IPS DF 19.7 (cell line): Measurements from ENCODE around the gene LATS1.
"Not testable (repeated sequence)": the region's sequence is repeated elsewhere in the genome, so short reads cannot be mapped to it uniquely, and the experiment has no call there.

ENCODE experiments used
- DNase-seq: peaks from one replicate; pipeline ENCODE4 v3.0.0-alpha.2; 2013; ENCODE audit warnings: low read depth, low spot score

The LATS1 gene

GRCh38 chr6:149728499-149729234 is 10.8 kb upstream of the LATS1 start:
- no peak for DNase-seq

DNA sequence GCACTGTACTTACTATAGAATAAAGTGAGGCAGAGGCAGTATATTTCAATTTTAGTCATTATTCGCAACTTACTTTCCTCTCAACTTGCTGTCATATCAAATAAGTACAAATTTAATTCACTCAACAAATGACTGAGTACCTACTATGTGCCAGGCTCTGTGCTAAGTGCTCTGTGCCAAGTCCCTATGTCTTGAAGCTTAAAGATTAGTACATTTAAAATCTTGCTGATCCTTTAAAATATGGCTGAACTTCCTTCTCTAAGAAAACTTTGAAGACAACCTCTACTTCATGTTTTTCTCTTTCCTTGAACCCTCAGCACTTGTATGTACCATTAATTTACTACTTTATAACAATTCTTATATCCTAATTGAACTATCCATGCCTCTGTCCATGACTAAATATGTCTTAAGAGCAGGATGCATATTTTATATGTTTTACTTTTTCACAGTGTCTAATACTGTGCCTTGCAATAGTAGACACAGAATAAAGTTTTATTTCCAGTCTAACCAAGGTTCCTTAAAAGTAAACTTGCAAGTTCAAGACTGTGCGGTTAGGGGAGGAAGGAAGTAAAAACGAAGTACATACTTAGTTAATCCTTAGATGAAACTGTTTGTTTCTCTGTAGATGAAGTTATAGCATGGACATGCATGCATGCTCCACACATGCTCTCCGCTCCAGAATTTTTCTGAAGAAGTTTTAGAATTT is 10.0 kb upstream of the LATS1 start:
- DNase-seq: no peak

DNA sequence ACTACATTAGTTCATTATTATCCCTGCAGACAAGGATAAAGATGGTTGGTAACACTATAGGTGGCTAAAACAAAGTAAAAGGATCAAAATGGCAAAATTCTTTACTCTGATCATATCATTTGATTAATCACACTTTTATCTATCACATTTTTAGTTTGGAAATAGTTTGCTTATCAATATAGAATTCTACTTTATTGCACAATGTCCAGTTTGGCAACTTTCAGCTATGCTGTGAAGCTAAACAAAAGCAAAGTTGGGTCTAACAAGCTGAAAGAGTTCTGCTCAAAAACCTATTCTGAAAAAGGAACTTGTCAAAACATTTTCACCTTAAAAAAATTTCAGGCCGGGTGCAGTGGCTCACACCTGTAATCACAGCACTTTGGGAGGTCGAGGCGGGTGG is 7.9 kb upstream of the LATS1 start:
- no peak for DNase-seq

DNA sequence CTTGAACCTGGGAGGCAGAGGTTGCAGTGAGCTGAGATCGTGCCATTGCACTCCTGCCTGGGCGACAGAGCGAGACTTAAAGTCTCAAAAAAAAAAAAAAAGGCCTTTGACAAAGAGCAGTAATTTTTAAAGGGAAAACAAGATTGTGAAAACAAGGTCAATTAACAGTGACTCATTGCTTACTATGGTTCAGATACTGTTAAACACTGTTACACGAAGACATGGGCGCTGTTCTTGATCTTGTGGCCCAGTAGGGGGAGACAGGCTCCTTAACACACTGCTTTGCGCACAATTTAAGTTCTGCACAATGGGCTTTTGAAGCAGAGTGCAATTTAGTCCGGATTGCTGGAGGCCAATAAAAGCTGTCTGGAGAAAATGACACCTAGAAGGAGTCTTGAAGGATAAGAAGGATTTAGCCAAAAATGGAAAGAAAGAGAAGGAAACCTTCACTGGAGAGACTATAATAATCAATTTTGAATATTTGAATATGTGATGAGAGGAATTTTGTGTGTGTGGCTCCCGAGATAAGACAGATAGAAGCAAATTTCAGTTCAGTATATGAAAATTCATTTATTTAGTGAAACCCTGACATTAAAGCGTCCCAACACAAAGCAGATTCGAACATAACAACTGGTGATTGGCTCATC is 6.0 kb upstream of the LATS1 start:
- no peak for DNase-seq

- DNase-seq: no peak
These were observed 5.4 kb upstream of the LATS1 start for GRCh38 chr6:149723262-149723661.

DNA sequence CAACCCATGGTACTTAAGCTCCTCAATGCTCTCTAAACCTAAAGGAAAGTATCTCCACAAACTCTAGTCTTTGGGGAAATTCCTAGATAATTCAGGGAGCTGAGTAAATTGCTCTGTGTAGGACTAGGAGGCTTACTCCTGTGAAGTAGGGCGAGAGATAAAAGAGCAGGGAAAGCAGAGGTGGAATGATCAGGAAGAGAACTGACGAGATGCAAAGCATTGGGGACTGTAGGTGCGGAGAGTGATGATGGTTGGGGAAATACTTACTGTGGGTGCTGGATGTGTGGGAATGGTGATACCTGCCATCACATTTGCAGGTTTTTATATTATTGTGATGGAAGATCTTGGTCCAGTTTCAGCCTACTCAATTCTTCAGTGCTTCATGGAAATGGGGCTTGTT is 1.6 kb upstream of the LATS1 start:
- no peak for DNase-seq

GRCh38 chr6:149717255-149717587 is 680 bp downstream of the LATS1 start:
- DNase-seq: no peak

GRCh38 chr6:149716181-149716963 is 1.5 kb downstream of the LATS1 start:
- no peak for DNase-seq

GRCh38 chr6:149714442-149714841 is 3.5 kb downstream of the LATS1 start:
- no peak for DNase-seq

GRCh38 chr6:149711711-149712110 is 6.2 kb downstream of the LATS1 start:
- DNase-seq: no peak

GRCh38 chr6:149701714-149702113 is 16.2 kb downstream of the LATS1 start:
- DNase-seq: peak; percentile 60

DNA sequence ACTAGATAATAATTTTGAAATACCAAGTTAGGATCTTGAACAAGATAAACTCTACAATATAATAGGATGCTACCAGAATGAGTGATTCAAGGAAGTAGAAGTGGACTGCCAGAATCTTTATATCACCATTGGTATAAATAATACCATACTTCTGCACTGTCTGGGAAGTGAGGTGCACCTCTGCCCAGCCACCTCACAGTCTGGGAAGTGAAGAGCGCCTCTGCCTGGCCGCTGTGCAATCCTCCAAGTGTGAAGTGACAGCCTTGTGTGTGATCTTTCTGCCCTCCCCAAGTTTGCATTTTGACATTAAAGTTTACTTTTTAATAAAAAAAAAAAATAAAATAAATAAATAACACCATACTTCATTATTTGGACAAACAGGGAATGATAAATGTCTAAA is 18.8 kb downstream of the LATS1 start:
- DNase-seq: no peak

- no peak for DNase-seq
These were observed 19.7 kb downstream of the LATS1 start for GRCh38 chr6:149698175-149698574.

- DNase-seq: no peak
These were observed 21.0 kb downstream of the LATS1 start for GRCh38 chr6:149696901-149697300.

- no peak for DNase-seq
These were observed 23.0 kb downstream of the LATS1 start for GRCh38 chr6:149694921-149695320.

DNA sequence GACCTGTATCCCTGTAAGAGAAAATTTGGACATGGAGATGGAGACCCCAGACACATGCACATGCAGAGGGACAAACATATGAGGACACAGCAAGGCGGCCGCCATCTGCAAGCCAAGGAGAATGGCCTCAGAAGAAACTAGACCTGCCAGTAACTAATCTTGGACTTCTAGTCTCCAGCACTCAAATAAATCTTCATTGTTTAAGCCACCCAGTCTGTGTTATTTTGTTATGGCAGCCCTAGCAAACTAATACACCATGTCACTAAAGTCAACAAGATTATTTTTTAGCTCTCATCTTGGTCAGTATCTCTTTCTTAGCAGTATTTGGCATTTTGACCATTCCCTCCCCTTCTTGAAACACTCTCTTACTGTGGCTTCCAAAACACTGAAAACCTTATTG is 26.7 kb downstream of the LATS1 start:
- no peak for DNase-seq

DNA sequence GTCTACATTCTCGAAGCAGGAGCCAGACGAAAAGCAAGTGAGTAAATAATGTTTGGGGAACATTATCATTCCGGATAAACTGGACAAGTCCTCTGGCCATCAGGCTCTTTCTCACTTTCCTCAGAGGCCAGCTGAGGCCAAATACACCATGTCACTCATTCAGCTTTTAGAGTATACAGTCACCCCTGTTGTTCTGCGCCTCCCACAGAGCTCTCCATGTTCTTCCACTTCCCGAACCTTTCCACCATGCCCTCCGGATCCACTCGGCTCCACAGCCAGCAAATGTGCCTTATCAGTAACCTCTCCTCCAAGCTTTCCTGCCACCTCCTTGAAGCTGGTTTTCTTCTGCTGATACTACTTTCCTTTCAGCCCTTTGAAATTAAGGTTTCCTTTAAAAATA is 31.7 kb downstream of the LATS1 start:
- DNase-seq: no peak

DNA sequence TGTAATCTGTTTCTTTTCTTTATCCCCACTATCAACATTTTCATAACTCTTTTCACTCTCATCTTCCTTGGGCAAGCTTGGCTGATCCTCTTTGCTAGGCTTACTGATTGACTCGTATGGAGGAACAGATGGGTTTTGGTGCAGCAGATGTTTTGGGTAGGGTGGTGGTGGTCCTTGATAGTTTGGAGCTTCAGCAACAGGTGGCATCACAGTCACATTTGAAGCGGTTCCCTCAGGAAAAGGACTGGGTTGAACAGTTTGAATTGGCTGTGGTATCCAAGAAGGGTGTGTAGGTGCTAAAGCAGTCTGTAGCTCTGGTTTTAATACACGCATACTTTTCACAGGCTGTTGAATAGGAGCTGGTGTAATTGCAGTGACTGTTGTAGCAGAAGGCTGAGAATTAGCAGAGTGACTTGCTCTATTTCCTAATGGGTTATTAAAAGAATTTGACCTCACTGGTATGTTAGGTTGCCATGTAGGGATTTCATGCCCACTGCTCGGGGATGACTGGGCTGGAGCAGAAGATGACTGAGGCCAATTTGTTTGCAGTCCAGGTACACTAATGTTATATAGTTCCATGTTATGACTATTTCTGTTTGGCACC is 34.5 kb downstream of the LATS1 start:
- DNase-seq: no peak

DNA sequence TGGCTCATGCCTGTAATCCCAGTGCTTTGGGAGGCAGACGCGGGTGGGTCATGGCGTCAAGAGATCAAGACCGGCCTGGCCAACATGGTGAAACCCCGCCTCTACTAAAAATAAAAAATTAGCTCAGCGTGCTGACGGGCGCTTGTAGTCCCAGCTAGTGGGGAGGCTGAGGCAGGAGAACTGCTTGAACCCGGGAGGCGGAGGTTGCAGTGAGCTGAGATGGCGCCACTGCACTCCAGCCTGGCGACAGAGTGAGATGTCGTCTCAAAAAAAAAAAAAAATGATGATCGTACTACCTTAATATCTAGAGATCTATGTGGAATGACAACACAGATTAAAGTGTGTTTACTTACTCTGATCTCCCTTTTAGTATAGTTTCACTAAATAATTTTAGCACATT is 36.1 kb downstream of the LATS1 start:
- DNase-seq: not testable (repeated sequence)

DNA sequence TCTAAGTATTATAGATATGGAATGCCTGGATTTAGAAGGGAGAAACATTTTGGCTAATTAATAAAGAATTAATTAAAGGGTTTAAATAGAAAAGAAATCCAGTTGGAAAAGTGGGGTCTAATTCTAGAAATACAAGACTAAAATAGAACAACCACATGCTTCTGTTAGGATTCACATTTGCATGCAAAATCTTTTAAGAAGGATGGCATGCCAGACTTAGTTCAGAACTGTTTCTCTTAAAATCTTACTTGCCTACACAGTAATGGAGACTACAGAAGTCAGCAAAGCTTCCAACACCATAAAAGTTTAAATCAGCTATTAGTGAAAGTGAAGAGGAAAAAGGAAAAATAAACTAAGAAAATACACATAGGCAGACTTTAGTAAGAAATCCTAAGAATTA is 36.7 kb downstream of the LATS1 start:
- no peak for DNase-seq

- no peak for DNase-seq
These were observed 37.4 kb downstream of the LATS1 start for GRCh38 chr6:149680503-149680902.

GRCh38 chr6:149672265-149672664 is 45.6 kb downstream of the LATS1 start:
- not testable (repeated sequence) for DNase-seq
